ENCODE data around the gene UCP2. TPM values are rescaled to one million over a fixed set of nuclear protein-coding genes. Genes with fewer than 3 reads are reported as not detected.
"Not testable (repeated sequence)": the region's sequence is repeated elsewhere in the genome, so short reads cannot be mapped to it uniquely, and the experiment has no call there.

UCP2 gene
- total RNA-seq, 1 donor from 2014 or later = 70.4 TPM

GRCh38 chr11:73939096-73939495 is 43.5 kb downstream of the UCP2 start:
- Mint-ChIP-seq H3K36me3 (peaks cover 10% of the 10 kb centered on the region), H3K9me3 (peaks cover 6% of the 10 kb centered on the region), H3K4me1 (ENCODE audit: unreplicated experiment) (no peaks in the 10 kb centered on the region), H3K4me3 (no peak overlapping the region), H3K27me3 (no peaks in the 10 kb centered on the region), H3K27ac (no peak overlapping the region)
- no peak for TF ChIP-seq CTCF (conservative IDR thresholded peaks at IDR 0.05)
- DNase-seq (ENCODE audit: extremely low spot score, unreplicated experiment) = no peak

- DNase-seq (ENCODE audit: extremely low spot score, unreplicated experiment); H3K9me3 Mint-ChIP-seq; H3K27me3 Mint-ChIP-seq; H3K4me3 Mint-ChIP-seq; H3K4me1 Mint-ChIP-seq (ENCODE audit: unreplicated experiment); H3K27ac Mint-ChIP-seq: not testable (repeated sequence)
- H3K36me3 Mint-ChIP-seq = peaks cover 13% of the 10 kb centered on the region
These were observed 46.6 kb downstream of the UCP2 start for GRCh38 chr11:73936047-73936446.

- no peaks in the 10 kb centered on the region for H3K27me3 Mint-ChIP-seq
- H3K9me3 Mint-ChIP-seq = no peaks in the 10 kb centered on the region
- no peak for TF ChIP-seq CTCF (conservative IDR thresholded peaks at IDR 0.05)
- no peaks in the 10 kb centered on the region for H3K4me1 Mint-ChIP-seq (ENCODE audit: unreplicated experiment)
- H3K27ac Mint-ChIP-seq = no peak overlapping the region
- H3K4me3 Mint-ChIP-seq = no peak overlapping the region
- H3K36me3 Mint-ChIP-seq = peaks cover 11% of the 10 kb centered on the region
- DNase-seq (ENCODE audit: extremely low spot score, unreplicated experiment) = no peak
These were observed 49.9 kb downstream of the UCP2 start for GRCh38 chr11:73932781-73933180.

- Mint-ChIP-seq H3K4me3 (no peak overlapping the region), H3K4me1 (ENCODE audit: unreplicated experiment) (no peaks in the 10 kb centered on the region), H3K36me3 (peaks cover 16% of the 10 kb centered on the region), H3K27me3 (no peaks in the 10 kb centered on the region), H3K27ac (no peak overlapping the region), H3K9me3 (no peaks in the 10 kb centered on the region)
- TF ChIP-seq CTCF (conservative IDR thresholded peaks at IDR 0.05) = no peak
- DNase-seq (ENCODE audit: extremely low spot score, unreplicated experiment) = no peak
These were observed 50.7 kb downstream of the UCP2 start for GRCh38 chr11:73931951-73932350.

- Mint-ChIP-seq H3K9me3 (no peaks in the 10 kb centered on the region), H3K4me1 (ENCODE audit: unreplicated experiment) (no peaks in the 10 kb centered on the region)
- TF ChIP-seq CTCF (conservative IDR thresholded peaks at IDR 0.05) = peak; percentile 65
These were observed 51.5 kb downstream of the UCP2 start for GRCh38 chr11:73931039-73931645.

GRCh38 chr11:73929388-73929787 is 53.3 kb downstream of the UCP2 start:
- peaks cover 20% of the 10 kb centered on the region for H3K36me3 Mint-ChIP-seq
- no peak overlapping the region for H3K27ac Mint-ChIP-seq
- DNase-seq (ENCODE audit: extremely low spot score, unreplicated experiment) = no peak
- no peaks in the 10 kb centered on the region for H3K4me1 Mint-ChIP-seq (ENCODE audit: unreplicated experiment)
- TF ChIP-seq CTCF (conservative IDR thresholded peaks at IDR 0.05) = no peak
- no peaks in the 10 kb centered on the region for H3K9me3 Mint-ChIP-seq
- H3K27me3 Mint-ChIP-seq = no peaks in the 10 kb centered on the region
- no peak overlapping the region for H3K4me3 Mint-ChIP-seq

More at GRCh38 chr11:73931039-73931645, 51.5 kb downstream of the UCP2 start:
- Mint-ChIP-seq H3K36me3 (peaks cover 18% of the 10 kb centered on the region), H3K4me3 (no peak overlapping the region), H3K27ac (no peak overlapping the region), H3K27me3 (no peaks in the 10 kb centered on the region)
- no peak for DNase-seq (ENCODE audit: extremely low spot score, unreplicated experiment)

Other genes with a start within 250 kb of the UCP2 start
- 86.7 and 123 TPM in 2 replicates for gene RAB6A, start 221.8 kb downstream of the UCP2 start, total RNA-seq (ENCODE audit: low replicate concordance)
- 35.9 and 43.7 TPM in 2 replicates for gene MRPL48, start 195.0 kb downstream of the UCP2 start, total RNA-seq (ENCODE audit: low replicate concordance)
- gene COA4, start 106.0 kb downstream of the UCP2 start, total RNA-seq (ENCODE audit: low replicate concordance) = 58.5 and 61.7 TPM in 2 replicates
- 22.5 and 30.7 TPM in 2 replicates for gene PAAF1, start 105.8 kb downstream of the UCP2 start, total RNA-seq (ENCODE audit: low replicate concordance)
- gene DNAJB13, start 31.8 kb downstream of the UCP2 start, total RNA-seq (ENCODE audit: low replicate concordance) = 2.8 TPM in 1 of 2 replicates, not detected in the other
- 2.4 and 3.7 TPM in 2 replicates for gene UCP3, start 26.2 kb upstream of the UCP2 start, total RNA-seq (ENCODE audit: low replicate concordance)
- gene C2CD3, start 188.2 kb upstream of the UCP2 start, total RNA-seq (ENCODE audit: low replicate concordance) = 34.2 and 36.8 TPM in 2 replicates
- gene PPME1, start 188.4 kb upstream of the UCP2 start, total RNA-seq (ENCODE audit: low replicate concordance) = 44.8 and 45.0 TPM in 2 replicates